ENCODE results near the gene SCUBE2. TPM values are rescaled to one million over a fixed set of nuclear protein-coding genes. Genes with fewer than 3 reads are reported as not detected.

The SCUBE2 gene
- polyA plus RNA-seq, 5 donors = 30.7 to 52.9 (median 43.1) TPM

DNA sequence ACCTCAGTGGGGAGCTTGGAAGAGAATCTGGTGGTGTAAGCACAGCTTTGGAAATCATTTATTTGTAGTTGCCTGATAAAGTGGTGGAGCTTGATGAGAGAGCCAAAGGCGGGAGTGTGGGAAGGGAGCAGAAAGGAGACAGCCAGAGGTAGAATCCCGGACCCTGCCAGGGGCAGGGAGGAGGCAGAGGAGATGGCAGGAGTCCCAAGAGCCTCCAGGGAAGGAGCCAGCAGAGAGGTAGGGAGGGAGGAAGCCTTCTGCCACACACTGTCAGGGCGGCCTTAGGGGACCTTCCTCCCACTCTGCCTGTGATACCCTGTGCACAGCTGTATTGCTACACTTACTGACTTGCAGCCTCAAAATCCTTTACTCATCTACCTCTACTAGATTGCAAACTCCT lies 15.4 kb downstream of the SCUBE2 start:
- no peak for DNase-seq

DNA sequence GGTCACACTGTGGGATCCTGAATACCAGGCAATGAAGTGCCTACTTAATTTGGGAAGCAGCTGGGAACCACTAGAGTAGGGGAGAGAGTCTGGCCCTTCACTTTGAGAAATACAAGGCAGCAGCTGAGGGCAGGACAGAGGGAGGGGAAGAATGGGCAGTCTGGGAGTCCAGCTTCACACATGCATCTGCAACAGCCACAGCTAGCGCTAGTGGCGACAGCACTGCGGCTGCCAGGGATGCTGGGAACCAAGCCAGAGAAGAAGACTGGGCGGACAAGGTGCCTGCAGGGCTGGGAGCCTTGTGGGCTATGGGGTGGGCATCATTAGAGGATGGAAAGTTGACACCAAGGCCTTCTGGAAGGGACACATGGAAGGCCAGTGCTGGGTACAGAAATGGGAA lies 15.8 kb downstream of the SCUBE2 start:
- DNase-seq = no peak

DNA sequence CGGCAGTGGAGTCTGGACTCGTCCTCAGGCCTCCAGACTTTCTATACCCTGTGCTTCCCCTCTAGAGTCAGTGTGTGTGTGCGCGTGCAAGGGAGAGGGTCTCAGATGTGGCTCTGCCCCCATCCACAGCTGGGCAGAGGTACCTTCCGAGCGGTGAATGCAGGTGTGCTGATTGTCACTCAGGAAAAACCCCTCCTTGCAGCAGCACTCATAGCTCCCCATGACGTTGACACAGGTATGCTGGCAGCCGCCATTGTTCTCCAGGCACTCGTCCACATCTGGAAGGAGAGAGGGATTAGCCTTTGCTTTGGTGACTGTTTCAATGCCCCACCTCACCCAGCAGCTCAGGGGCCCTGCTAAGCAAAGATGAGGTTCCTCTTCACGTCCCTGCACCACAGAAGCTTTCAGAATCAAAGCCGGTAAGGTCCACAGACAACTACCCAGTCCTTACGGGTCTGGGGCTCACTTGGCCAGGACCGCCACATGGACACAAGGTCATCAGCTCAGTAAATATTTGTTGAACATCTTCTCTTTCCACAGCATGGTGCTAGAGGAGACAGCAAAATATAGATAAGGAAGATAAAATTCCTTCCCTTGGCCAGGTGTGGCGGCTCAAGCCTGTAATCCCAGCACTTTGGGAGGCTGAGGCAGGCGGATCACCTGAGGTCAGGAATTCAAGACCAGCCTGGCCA lies 16.9 kb downstream of the SCUBE2 start:
- DNase-seq = no peak

DNA sequence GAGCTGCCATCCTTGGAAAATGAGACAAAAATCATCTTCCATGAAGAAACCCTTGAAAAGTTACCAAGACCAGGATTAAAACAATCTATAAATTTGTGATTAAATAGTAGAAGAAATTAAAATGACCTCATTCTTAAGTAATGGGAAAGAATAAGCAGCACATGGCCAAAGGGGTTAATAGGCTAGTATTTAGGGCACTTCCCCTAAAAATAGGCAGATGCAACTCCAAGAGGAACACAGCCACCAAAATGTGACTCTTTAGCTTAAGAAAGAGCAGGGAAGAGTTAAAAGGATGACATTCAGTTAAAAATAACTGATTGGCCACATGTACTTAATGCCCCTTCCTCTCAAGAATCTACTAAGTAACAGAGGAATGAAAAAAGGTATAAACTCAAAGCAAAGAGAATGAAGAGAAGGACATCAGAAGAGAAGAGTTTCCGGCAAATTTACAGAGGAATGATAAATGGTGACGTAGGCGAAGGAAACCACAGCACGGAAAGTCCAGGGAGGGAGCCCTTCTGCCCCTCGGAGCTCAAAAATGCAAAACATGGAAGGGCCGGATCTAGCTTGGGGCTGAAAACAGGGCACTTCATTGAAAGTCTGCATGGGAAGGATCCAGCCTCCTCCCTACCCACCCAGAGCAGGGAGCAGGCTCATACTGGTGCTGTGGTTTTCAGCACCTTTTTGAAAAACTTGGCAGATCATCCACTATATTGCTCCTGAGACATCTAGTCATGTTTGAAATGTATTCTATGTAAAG lies 17.8 kb downstream of the SCUBE2 start:
- no peak for DNase-seq

DNA sequence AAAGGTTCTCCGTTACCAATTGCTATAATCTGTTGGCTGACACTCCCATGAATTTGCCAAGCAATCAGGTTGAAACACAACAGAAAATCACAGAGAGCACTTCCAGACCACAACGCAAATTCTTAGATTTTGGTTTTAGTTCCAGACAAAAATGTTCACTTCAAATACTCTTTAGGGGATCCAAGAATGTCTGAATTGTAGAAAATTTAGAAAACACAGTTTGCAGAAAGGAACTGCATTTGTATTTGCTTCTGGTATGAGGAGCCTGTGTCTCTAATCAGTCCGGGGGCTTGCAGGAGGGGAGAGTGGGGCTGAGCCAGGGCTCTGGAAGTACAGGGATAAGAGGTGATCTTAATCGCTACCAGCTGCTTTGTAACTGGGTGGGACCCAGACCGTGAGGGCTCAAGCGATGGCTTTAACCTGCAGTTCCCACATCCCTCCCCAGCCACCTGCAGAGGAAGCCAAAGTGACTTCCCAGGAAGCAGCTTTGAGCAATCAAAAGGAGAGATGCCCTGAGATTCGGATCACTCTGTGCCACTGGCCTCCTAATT lies 18.7 kb downstream of the SCUBE2 start:
- no peak for DNase-seq

DNA sequence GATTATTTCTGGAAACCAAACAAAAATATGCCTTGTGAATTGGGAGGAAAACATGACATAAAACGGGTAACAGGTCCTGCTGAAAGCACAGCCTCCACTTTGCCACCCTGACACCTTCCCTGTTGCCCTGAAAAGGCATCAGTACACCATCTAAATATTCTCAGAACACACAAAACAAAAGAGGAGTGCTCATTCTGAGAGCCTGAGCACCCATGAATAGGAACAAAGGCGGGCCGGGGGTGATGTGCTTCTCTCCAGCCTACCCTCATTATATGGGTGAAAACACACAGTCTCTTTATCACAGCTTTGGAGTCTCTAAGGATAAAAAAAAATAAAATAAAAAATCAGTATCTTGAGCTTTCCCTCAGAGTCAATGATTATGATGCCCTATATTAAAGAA lies 19.7 kb downstream of the SCUBE2 start:
- no peak for DNase-seq

DNA sequence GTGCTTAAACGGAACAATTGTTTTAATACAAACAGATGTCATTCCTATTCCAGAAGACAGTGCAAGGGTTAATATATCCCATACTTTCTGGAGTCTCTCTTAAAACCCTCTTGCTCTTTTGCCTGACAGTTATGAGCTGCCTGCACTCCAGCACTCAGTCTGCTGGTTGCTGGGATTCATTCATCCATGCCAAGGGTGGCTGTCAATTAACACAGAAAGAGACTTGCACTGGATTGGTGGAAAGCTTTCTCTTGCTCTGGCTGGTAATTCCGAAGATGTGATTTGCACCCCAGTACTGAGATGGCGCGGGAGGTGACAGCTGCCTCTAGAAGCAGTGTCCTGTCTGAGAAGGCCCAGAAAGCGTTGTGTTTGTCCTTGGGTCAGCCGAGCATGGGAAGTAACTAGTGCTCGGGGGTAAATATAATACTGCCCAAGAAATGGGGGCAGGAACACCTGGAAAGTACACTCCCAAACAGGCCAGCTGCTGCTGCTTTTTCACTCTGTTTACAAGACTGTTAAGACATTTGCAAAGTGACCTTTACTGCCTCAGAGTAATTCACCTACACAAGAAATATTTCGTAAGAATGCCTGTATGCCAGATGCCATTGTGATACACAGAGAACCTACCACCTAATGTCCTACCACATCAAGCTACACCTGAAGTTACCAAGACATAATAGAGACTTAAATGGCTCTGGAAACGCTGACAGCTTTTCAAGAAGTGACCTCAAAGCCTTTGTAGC lies 20.5 kb downstream of the SCUBE2 start:
- DNase-seq = no peak

DNA sequence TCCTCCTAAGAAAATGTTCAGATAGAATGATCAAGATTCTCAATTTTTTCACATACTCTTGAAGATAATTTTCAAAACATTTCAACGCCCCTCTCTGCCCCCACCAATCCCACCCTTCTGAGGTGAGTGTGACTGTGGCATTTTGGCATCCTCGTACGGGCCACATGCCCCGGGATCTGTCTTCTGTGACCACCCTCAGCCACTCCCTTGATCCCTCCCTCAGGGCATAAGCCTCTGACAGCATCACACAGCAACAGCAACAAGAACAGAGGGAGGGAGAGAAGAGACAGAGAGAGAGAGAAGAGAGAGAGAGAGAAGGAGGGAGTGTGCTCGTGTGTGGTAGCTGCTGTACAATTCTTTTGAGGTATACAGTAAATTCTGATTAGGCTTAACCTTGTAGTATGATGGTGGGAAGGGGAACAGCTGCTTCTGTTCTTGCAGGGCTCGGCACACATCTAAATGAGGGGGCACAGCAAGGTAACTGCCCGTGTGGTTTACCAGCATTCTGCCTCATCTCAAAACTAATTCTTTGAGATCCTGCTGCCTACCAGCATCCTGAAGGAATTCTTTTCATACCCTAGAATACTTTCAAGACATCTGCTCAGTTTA lies 21.4 kb downstream of the SCUBE2 start:
- no peak for DNase-seq

DNA sequence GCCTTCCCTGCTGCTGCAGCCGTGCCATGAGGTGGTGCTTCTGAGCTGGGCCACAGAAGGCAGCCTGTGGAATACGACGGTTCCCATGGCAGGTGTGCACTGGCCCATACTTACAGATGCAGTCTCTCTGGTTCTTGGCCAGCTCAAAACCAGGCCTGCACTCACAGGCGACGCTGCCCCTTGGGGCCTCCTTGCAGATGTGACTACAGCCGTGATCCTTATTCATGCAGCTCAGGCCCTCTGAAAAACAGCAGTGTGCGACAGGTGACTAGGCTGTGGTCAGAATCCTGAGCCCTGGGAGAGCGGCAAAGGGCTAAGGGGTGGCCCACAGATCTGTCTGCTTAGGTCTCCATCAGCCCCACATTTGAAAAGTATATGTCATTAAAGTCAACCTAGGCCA lies 22.1 kb downstream of the SCUBE2 start:
- DNase-seq = no peak

DNA sequence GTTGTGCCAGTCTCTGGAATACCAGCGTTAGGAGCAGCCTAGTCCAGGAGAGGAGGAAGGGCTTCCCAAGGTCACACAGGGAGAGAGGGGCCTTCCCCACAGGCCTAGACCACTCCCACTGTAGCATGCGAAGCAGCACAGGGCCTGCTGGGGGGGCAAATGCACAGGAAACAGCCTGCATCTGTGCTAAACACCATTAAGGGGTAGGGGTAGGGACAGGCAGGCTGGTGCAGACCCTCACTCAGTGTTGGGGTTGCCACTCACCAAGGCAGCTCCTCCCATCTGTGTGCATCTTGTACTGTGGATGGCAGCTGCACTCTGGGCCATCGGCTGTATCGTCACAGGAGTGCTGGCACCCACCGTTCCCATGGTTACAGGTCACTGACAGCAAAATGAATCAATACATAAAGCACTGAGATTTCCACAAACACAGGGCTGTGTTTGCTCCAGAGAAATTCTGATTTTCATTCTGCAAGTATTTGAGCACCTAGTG lies 24.9 kb downstream of the SCUBE2 start:
- DNase-seq = no peak

DNA sequence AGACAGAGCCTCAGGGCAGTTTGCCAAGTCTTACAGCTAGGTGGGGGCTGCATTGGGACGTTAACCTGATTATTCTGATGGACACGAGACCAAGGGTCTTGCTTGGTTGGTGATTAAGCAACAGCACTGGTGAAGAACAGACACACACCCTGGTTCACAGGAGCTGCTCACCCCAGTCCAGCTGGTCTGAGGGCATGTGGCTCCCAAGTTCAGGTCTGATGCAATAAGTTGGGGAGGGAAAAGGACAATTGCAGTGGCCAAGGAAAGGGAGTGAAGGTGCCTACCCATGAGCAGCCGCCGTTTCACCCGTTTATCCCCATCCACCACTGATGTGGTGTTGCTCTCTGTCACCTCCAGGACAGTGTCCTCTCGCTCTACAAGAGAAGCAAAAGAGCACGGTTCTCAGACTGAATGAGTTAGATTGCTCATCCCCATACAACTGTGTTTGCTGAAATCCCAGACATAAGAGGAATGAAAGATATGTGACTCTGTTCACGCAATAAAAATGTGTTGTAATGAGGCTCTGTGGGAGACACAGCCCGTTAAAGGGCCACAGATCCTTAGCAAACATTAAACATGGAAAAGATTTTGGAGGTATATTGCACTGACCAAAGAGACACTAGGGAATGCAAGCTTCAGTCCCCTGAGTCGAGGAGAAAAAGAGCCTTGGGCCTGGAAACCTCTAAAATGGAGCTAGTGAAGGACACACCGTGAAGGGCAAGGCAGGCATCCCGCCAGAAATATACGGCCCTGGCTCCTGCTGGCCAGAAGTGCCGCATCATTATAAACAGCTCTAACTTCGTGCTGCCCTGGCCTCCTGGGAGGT lies 25.6 kb downstream of the SCUBE2 start:
- no peak for DNase-seq

DNA sequence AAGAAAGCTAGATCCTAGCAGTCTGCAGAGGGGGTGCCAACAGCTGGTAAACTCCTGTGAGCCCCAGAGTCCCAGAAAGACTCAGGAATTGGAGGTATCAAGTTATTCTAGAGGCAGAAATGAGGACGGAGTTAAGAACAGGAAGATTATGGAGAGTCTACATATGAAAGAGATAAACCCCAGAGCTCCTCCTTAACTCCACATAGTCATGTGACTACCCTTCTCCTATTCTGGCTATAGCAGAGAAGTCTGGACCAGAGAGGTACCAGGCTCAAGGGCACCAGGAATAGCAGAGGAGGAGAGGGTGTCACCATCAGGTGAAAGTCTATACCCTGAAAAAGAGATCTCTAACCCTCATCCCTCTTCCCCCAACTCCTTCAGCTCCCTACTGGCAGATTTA lies 29.6 kb downstream of the SCUBE2 start:
- no peak for DNase-seq

DNA sequence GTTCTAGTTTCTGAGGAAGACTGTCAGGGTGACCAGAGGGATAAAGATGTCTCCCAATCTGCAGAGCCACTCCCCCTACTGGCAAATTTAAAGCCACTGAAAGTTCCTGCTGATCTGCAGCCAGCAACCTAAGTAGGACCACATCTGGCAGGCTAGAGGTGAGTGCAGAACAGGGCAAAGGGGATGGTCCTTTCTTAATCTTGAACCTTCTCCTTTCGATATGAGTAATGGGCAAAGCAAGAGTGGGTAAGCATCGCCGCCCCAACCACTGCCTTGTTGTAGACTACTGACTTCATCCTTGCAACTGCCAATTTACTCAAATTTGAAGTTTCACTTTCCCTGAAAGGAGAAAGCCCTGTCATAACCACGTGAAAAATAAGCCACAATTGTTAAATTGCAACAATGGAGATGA lies 30.7 kb downstream of the SCUBE2 start:
- DNase-seq = no peak

DNA sequence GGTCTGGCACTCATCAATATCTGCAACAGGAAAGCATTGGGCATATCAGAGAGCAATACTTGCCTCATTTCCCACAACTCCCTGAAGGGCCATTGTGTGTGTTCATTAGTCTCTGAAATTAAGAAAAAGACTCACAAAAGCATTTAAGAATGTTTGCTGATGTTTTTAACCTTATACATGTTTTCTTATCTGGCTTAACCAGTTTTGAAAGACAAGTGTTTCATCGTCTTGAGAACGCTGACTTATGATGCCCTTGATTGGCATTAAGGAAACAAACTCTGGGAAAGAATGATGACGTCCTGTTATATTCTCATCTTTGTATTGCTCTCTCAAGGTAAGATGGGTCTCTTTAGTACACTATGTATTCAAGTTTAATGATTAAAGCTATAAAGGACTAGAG lies 32.0 kb downstream of the SCUBE2 start:
- DNase-seq = no peak

DNA sequence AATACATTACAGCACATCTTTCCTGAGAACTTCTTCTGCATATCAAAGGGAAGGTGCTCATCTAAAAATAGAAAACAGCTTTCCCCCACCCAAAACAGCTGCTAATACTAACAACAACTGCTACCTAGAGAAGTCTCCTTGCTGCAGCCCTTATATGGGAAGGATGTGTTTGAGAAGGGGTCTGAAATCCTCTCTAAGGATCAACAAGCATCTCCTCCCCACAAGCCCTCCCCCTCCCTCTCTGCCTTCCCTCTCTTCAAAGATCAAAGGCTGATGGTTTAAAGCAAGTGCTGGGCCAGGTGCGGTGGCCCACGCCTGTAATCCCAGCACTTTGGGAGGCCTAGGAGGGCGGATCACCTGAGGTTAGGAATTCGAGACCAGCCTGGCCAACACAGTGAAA lies 33.5 kb downstream of the SCUBE2 start:
- DNase-seq = no peak

DNA sequence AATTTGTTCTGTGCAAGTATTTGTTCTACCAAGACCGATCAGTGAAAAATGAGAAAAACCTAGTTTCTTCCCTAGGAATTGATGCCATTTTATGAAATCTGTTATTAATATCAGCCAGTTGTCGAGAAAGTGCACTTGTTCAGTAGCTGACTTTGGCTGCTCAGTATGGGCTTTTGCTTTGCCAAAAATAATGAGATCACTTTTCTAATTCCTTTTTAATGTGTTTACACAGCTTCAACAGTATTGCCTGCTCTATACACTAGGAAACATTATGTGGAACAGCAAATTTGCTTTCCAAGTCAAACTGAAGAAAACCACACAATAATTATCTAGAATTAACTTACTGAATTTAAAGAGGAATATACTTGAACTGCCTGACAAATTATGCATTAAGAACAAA lies 34.4 kb downstream of the SCUBE2 start:
- peak; percentile 68 to 76 for DNase-seq

DNA sequence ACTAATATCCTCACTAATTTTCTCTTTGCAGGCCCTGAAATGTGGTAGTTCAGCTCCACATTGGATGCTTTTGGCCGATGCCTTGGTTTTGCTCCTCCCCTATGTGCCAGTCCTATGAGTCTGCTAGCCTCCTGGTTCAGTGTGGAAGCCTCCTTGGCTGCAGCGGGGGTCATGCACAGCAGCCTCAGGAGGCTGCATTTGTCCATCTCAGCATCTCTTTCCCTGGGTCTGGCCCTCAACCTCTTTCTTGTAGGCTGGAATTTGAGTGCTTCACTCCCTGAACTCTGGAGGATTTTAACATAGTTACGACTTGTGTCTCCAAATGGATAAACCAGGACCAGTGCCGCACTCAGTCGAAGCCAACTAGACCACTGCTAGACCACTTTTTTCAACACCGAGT lies 34.9 kb downstream of the SCUBE2 start:
- no peak for DNase-seq

DNA sequence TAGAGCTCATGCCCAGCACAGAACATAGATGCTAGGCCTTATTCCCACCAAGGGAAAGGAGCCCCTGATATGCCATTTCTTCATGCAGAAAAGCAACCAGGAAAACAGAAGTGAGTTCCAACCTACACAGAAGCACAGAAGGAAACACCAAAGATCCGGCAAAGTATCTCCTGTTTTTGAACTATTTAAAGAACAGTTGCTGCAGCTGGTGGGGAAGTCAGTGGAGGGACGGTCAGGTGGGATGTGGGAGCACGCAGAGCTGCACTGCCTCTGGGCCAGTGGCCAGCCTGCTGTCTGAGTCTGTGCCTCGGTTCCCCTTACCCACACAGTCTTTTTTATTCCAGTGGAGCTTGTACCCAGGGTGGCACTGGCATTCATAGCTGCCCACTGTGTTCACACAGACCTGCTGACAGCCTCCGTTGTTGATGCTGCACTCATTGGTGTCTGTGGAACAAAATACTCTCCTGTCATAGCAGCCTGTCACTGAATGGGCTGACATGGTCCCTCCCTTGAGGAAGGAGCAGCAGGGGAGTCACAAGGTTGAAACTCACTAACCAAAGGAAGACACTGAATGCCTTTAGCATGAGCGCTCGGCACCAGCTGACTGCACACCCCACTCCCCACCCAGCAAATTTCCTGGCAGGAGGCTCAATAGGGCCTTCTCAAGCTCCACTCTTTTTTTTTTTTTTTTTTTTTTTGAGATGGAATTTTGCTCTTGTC lies 37.9 kb downstream of the SCUBE2 start:
- DNase-seq = no peak

DNA sequence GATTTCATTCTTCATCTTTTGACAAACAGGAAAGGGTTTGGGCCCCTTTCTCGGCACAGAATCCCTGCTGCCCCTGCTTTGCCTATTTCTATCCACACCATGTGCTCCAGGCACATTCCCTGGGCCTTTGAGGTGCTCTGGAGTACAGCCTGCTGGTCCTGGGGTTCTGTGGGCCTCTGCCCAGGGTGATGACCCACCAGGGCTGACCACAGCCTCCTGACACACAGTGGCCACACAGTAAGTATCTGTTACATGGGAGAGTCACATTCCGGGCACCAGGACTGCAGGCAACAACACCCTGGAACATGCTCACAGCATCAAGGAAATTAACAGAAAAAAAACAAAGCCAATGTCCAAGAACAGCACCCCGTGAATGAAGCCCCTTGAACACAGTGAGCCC lies 39.1 kb downstream of the SCUBE2 start:
- no peak for DNase-seq

DNA sequence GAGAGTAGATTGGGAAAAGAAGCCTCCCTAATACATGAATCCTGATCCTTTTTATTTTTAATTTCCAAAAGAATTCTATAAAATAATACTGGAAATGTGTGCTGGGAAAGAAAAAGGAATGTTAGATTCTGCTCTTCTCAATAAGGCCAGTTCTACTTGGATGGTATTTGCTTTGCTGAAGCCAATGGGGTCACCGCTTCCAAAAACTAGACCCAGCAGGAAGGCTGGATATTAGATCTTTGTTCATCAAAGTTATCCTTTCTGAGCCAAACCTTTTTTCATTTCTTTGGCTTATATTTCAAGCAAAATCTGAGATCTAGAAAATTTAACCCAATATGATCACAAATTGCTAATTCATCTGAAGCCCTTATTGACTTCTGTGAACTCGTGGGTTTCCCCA lies 41.4 kb downstream of the SCUBE2 start:
- DNase-seq = no peak
